Prostate gland (tissue), 2 donors: ENCODE measurements around the gene FFAR4.

Source experiments
- POLR2A ChIP-seq: fragments of 450-650 bp; IDR thresholded peaks from one replicate; pipeline ENCODE4 v1.6.1; 2016; ENCODE audit warnings: antibody characterized with exemption, mild to moderate bottlenecking
- POLR2AphosphoS5 ChIP-seq: sonication (generic); formaldehyde crosslinking; IDR thresholded peaks from one replicate; pipeline ENCODE4 v1.6.1; 2017; ENCODE audit warnings: antibody characterized with exemption
- TF ChIP-seq, protein P1 (sequence below), 4 experiments: fragments of 200-600 bp in 2 of 4; fragments of 450-650 bp in 2 of 4; sonication (generic) in 2 of 4; IDR thresholded peaks; 1 replicate in 3 of 4; 2 replicates in 1 of 4; pipeline ENCODE4 v1.5.1; 2016 to 2019; ENCODE audit warnings: antibody characterized with exemption in 4 of 4, mild to moderate bottlenecking in 2 of 4, moderate library complexity in 2 of 4

DNA sequence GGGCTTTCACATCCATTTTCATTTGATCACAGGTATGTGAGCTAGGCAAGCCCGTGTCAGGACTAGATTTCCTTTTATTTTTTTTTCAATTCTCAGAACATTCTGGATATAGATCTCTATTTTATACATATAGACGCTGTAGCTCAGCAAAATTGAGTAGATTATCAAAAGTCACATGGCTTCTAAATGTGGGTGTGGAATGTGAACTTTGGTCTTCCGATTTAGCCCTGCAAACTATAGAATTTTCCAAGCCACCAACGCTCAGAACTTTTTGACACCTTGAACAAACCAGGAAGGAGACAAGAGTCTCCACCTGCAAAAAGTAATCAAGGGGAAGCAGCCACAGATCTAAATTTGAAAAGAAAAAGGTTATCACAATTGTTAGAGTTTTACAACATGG, 15.9 kb upstream of the FFAR4 start:
- TF ChIP-seq, protein P1, sequence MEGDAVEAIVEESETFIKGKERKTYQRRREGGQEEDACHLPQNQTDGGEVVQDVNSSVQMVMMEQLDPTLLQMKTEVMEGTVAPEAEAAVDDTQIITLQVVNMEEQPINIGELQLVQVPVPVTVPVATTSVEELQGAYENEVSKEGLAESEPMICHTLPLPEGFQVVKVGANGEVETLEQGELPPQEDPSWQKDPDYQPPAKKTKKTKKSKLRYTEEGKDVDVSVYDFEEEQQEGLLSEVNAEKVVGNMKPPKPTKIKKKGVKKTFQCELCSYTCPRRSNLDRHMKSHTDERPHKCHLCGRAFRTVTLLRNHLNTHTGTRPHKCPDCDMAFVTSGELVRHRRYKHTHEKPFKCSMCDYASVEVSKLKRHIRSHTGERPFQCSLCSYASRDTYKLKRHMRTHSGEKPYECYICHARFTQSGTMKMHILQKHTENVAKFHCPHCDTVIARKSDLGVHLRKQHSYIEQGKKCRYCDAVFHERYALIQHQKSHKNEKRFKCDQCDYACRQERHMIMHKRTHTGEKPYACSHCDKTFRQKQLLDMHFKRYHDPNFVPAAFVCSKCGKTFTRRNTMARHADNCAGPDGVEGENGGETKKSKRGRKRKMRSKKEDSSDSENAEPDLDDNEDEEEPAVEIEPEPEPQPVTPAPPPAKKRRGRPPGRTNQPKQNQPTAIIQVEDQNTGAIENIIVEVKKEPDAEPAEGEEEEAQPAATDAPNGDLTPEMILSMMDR (IDR thresholded peaks at IDR 0.05) = no peak
- TF ChIP-seq POLR2A (no peak), POLR2AphosphoS5 (no peak)
